K562 (cell line): ENCODE data around the gene PPM1L. TPM values are rescaled to one million over a fixed set of nuclear protein-coding genes. Genes with fewer than 3 reads are reported as not detected.
A peak's percentile ranks its signal among the peaks of the same experiment; 100 is the strongest.

ENCODE experiments used
- ATAC-seq: fragments of 200-7000 bp; cut with Tn5 transposase; 3 replicates; pipeline ENCODE4 v1.9.1; 2020; ENCODE audit warnings: moderate library complexity
- BruUV-seq: library from RNA; stranded (reverse); fragments of 400-500 nt; replicated peaks from 2 replicates; lab custom pipeline; 2021; lab: Mats Ljungman, UMichigan
- CTCF ChIA-PET: fragments of 300-600 bp; formaldehyde crosslinking; extraction: SDS; loops from one replicate; lab custom pipeline; 2021; ENCODE audit warnings: low intra/inter-chr PET ratio; lab: Yijun Ruan, JAX
- POLR2A ChIA-PET: fragments of 300-600, 350-650 bp; sonication (Branson Sonifier 250); formaldehyde crosslinking; extraction: SDS; loops from one replicate; lab custom pipeline; 2021; ENCODE audit warnings: antibody characterized with exemption, inconsistent platforms; lab: Yijun Ruan, JAX
- DNase-seq, 4 experiments: peaks; one replicate each; pipeline versions ENCODE4 v3.0.0 to v3.0.0-alpha.2; 2011 to 2018; ENCODE audit warnings: low spot score in 3 of 4, mixed read lengths in 3 of 4; ENCODE audit errors: extremely low read depth in 1 of 4
- FAIRE-seq: peaks from 2 replicates; lab custom pipeline; 2011; peaks lifted over from hg19 to GRCh38; lab: Jason Lieb, UNC
- H2AFZ ChIP-seq: 2 replicates; pipeline ENCODE4 v1.6.0; 2011; ENCODE audit warnings: low read depth, low read length, control low read depth, inconsistent platforms
- H3K27ac ChIP-seq: fragments of 200-600 bp; 3 replicates; pipeline ENCODE4 v1.8.0; 2011; ENCODE audit warnings: low read depth, mild to moderate bottlenecking, control low read depth, inconsistent platforms, low read length, moderate library complexity, mixed read lengths; ENCODE audit errors: extremely low read depth
- H3K27me3 ChIP-seq, 2 experiments: fragments of 300-600 bp in 1 of 2; 2 replicates in 1 of 2; 3 replicates in 1 of 2; pipeline versions ENCODE4 v1.6.0 to v1.8.0; 2011; ENCODE audit warnings: inconsistent platforms in 2 of 2, low read length in 2 of 2, mild to moderate bottlenecking in 1 of 2, mixed read lengths in 1 of 2, moderate library complexity in 1 of 2; ENCODE audit not compliant: control insufficient read depth in 2 of 2, insufficient read depth in 2 of 2
- H3K36me3 ChIP-seq: fragments of 300-600 bp; 3 replicates; pipeline ENCODE4 v1.8.0; 2011; ENCODE audit warnings: mild to moderate bottlenecking, low read length, inconsistent platforms; ENCODE audit not compliant: control insufficient read depth, insufficient read depth
- H3K4me1 ChIP-seq, 2 experiments: fragments of 200-600 bp in 1 of 2; replicated peaks in 1 of 2; 2 replicates in 1 of 2; 3 replicates in 1 of 2; pipeline versions ENCODE4 v1.5.1 to v1.8.0; 2011; ENCODE audit warnings: inconsistent platforms in 2 of 2, low read length in 2 of 2, mild to moderate bottlenecking in 1 of 2, mixed read lengths in 1 of 2, moderate library complexity in 1 of 2; ENCODE audit not compliant: control insufficient read depth in 2 of 2, insufficient read depth in 2 of 2
- H3K4me2 ChIP-seq: 2 replicates; pipeline ENCODE4 v1.6.1; 2011; ENCODE audit warnings: low read length, control low read depth, inconsistent platforms, mixed read lengths; ENCODE audit not compliant: insufficient read depth
- H3K4me3 ChIP-seq: fragments of 200-600 bp; sonication (generic), shearing (Covaris generic); 2 replicates; pipeline ENCODE4 v1.5.1; 2016; ENCODE audit warnings: control low read depth, inconsistent platforms
- H3K79me2 ChIP-seq: fragments of 200-600 bp; 3 replicates; pipeline ENCODE4 v1.8.0; 2011; ENCODE audit warnings: low read length, inconsistent platforms; ENCODE audit not compliant: control insufficient read depth, insufficient read depth
- H3K9ac ChIP-seq, 2 experiments: 2 replicates each; pipeline versions ENCODE4 v1.6.0 to v1.6.1; 2011; ENCODE audit warnings: low read depth in 2 of 2, low read length in 2 of 2, control low read depth in 1 of 2, inconsistent platforms in 1 of 2, mild to moderate bottlenecking in 1 of 2, mixed read lengths in 1 of 2; ENCODE audit not compliant: insufficient read depth in 1 of 2
- H3K9me1 ChIP-seq: one replicate; pipeline ENCODE4 v1.6.0; 2011; ENCODE audit warnings: inconsistent platforms, mild to moderate bottlenecking, low read length, moderate library complexity; ENCODE audit not compliant: control insufficient read depth, insufficient read depth
- H3K9me3 ChIP-seq: replicated peaks from 2 replicates; pipeline ENCODE4 v1.5.1; 2011; ENCODE audit warnings: low read depth, low read length, inconsistent platforms; ENCODE audit not compliant: control insufficient read depth, insufficient read depth
- H4K20me1 ChIP-seq: replicated peaks from 2 replicates; pipeline ENCODE4 v1.6.1; 2011; ENCODE audit warnings: low read length, inconsistent platforms, mixed read lengths; ENCODE audit not compliant: control insufficient read depth, insufficient read depth
- BHLHE40 ChIP-seq: IDR thresholded peaks from 2 replicates; pipeline ENCODE4 v1.6.1; 2011; ENCODE audit warnings: low read length, improper control_type of control experiment
- CGGBP1 ChIP-seq: fragments of 250-450 bp; sonication (Bioruptor Pico); IDR thresholded peaks from 2 replicates; pipeline ENCODE4 v1.9.0; 2021; ENCODE audit warnings: mild to moderate bottlenecking
- CREM ChIP-seq: IDR thresholded peaks from 2 replicates; pipeline ENCODE4 v1.6.1; 2014; ENCODE audit warnings: antibody characterized with exemption, low read depth
- DEAF1 ChIP-seq: fragments of 450-650 bp; formaldehyde crosslinking; IDR thresholded peaks from 2 replicates; pipeline ENCODE4 v1.4.0; 2020; ENCODE audit warnings: mild to moderate bottlenecking, moderate library complexity
- E2F3 ChIP-seq: fragments of 250-450 bp; sonication (Bioruptor Pico); IDR thresholded peaks from 2 replicates; pipeline ENCODE4 v1.4.0; 2020; ENCODE audit warnings: mild to moderate bottlenecking
- ERF ChIP-seq: fragments of 450-650 bp; formaldehyde crosslinking; IDR thresholded peaks from 2 replicates; pipeline ENCODE4 v1.4.0; 2020; ENCODE audit warnings: mild to moderate bottlenecking, mixed read lengths
- RAD21 ChIP-seq, 2 experiments: fragments of 250-450 bp in 1 of 2; fragments of 450-650 bp in 1 of 2; sonication (Bioruptor Pico) in 1 of 2; formaldehyde crosslinking in 1 of 2; IDR thresholded peaks in 1 of 2; conservative IDR thresholded peaks in 1 of 2; 2 replicates each; pipeline versions ENCODE4 v1.4.0 to v1.8.0; 2020 to 2022; ENCODE audit warnings: mild to moderate bottlenecking in 2 of 2, moderate library complexity in 1 of 2
- SMC3 ChIP-seq: conservative IDR thresholded peaks from 2 replicates; pipeline ENCODE4 v1.6.1; 2011; ENCODE audit warnings: low read depth, low read length, improper control_type of control experiment; ENCODE audit not compliant: insufficient read depth
- ZNF212 ChIP-seq: fragments of 450-650 bp; formaldehyde crosslinking; IDR thresholded peaks from 2 replicates; pipeline ENCODE4 v1.4.0; 2020; ENCODE audit warnings: mild to moderate bottlenecking
- WGBS: fragments of 100-300 bp; shearing (Covaris generic); methylation state at CpG from one replicate; pipeline ENCODE4 v1.1.6; 2016; ENCODE audit warnings: low coverage, mixed read lengths; ENCODE audit not compliant: insufficient coverage; ENCODE audit errors: missing lambda C conversion rate; 5-methylcytosine and 5-hydroxymethylcytosine counted together
- in situ Hi-C: fragments of 300-500 bp; cut with MboI; formaldehyde crosslinking; loops from 4 replicates; pipeline ENCODE4 v1.15.0; 2018; ENCODE audit warnings: inconsistent platforms, mixed read lengths
- intact Hi-C: fragments of 100-400 bp; cut with micrococcal nuclease; formaldehyde crosslinking; loops from 2 replicates; pipeline ENCODE4 v1.14.2; 2022
- polyA plus RNA-seq, 8 experiments: library from polyadenylated mRNA; depleted of rRNA in 4 of 8; stranded (reverse) in 5 of 8; unstranded in 3 of 8; fragments of >200 nt; fragmentation: Nextera tagmentation in 2 of 8; fragmentation: Illumina TruSeq in 1 of 8; extraction: Ambion mirVana in 2 of 8; extraction: Trizol in 1 of 8; gene quantifications; 2 replicates each; pipeline versions ENCODE4 v1.2.1 to v1.2.3, GENCODE V29; 2011 to 2014; ENCODE audit warnings: inconsistent platforms in 1 of 8, missing spikeins in 1 of 8
- total RNA-seq, 7 experiments: library from RNA; depleted of rRNA in 6 of 7; stranded (reverse); fragments of >200 nt in 6 of 7; fragmentation: Illumina TruSeq in 2 of 7; extraction: Trizol in 2 of 7; gene quantifications; 2 replicates each; pipeline versions ENCODE4 v1.2.1 to v1.2.3, GENCODE V29; 2011 to 2021; ENCODE audit warnings: low replicate concordance in 1 of 7
- TF ChIP-seq, protein P1 (sequence below), 2 experiments: fragments of 450-650 bp; formaldehyde crosslinking in 1 of 2; IDR thresholded peaks; 2 replicates each; pipeline versions ENCODE4 v1.4.0 to v1.6.1; 2014 to 2020; ENCODE audit warnings: mild to moderate bottlenecking in 2 of 2, borderline replicate concordance in 1 of 2, low read depth in 1 of 2
- TF ChIP-seq, protein P2 (sequence below): sonication (generic); formaldehyde crosslinking; IDR thresholded peaks from 2 replicates; pipeline ENCODE4 v1.9.0; 2022; ENCODE audit warnings: mild to moderate bottlenecking, missing genetic modification reagents

PPM1L gene
- total and polyA plus RNA-seq, 9 of the 15 experiments (the other 6 are each of a cell fraction or from before 2014, with no cell fraction given): 0.01 to 0.41 (median 0.14) TPM

GRCh38 chr3:160941885-160942494 is 186.0 kb downstream of the PPM1L start:
- Histone ChIP-seq H2AFZ (no peak overlapping the region), H3K27me3 (no peaks in the 10 kb centered on the region), H4K20me1 (no peaks in the 10 kb centered on the region), H3K9me1 (no peaks in the 10 kb centered on the region), H3K4me1 (no peaks in the 10 kb centered on the region), H3K4me3 (no peak overlapping the region), H3K9ac (no peak overlapping the region), H3K36me3 (no peaks in the 10 kb centered on the region), H3K4me2 (no peak overlapping the region), H3K79me2 (no peaks in the 10 kb centered on the region), H3K27ac (no peak overlapping the region), H3K9me3 (no peaks in the 10 kb centered on the region)
- DNase-seq: peak; percentile 28 to 75 (median 36)
- ChIA-PET POLR2A (no interaction called here), CTCF (interaction anchor here (0.7 to 1.7 kb wide), 4 partner anchors 21 to 288 kb away, joined by 3 to 8 read pairs (median 4); no protein-coding TSS in a partner anchor)
- peak; percentile 83 for FAIRE-seq
- intact Hi-C loops: loop anchor here (1.0 to 5.0 kb wide), 4 partner anchors 235 to 330 kb away; no protein-coding TSS in a partner anchor
- WGBS: 0% methylated on average over 5 of the region's 5 CpGs
- ATAC-seq: peak; percentile 80
- in situ Hi-C loops: no loop called here
- no TSS peak for BruUV-seq
- TF ChIP-seq, protein P1, sequence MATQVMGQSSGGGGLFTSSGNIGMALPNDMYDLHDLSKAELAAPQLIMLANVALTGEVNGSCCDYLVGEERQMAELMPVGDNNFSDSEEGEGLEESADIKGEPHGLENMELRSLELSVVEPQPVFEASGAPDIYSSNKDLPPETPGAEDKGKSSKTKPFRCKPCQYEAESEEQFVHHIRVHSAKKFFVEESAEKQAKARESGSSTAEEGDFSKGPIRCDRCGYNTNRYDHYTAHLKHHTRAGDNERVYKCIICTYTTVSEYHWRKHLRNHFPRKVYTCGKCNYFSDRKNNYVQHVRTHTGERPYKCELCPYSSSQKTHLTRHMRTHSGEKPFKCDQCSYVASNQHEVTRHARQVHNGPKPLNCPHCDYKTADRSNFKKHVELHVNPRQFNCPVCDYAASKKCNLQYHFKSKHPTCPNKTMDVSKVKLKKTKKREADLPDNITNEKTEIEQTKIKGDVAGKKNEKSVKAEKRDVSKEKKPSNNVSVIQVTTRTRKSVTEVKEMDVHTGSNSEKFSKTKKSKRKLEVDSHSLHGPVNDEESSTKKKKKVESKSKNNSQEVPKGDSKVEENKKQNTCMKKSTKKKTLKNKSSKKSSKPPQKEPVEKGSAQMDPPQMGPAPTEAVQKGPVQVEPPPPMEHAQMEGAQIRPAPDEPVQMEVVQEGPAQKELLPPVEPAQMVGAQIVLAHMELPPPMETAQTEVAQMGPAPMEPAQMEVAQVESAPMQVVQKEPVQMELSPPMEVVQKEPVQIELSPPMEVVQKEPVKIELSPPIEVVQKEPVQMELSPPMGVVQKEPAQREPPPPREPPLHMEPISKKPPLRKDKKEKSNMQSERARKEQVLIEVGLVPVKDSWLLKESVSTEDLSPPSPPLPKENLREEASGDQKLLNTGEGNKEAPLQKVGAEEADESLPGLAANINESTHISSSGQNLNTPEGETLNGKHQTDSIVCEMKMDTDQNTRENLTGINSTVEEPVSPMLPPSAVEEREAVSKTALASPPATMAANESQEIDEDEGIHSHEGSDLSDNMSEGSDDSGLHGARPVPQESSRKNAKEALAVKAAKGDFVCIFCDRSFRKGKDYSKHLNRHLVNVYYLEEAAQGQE (IDR thresholded peaks at IDR 0.05; ENCODE audit: borderline replicate concordance): peak; percentile 80
- TF ChIP-seq, protein P1 (CRISPR knock-in tag; IDR thresholded peaks at IDR 0.05; ENCODE audit: low read depth): no peak
- TF ChIP-seq DEAF1: peak; percentile 63
- no peak for TF ChIP-seq E2F3 (CRISPR knock-in tag)
- peak; percentile 76 for TF ChIP-seq SMC3
- TF ChIP-seq BHLHE40: no peak
- TF ChIP-seq, protein P2, sequence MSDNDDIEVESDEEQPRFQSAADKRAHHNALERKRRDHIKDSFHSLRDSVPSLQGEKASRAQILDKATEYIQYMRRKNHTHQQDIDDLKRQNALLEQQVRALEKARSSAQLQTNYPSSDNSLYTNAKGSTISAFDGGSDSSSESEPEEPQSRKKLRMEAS (CRISPR knock-in tag): no peak
- TF ChIP-seq ERF (CRISPR knock-in tag): no peak
- no peak for TF ChIP-seq CREM
- TF ChIP-seq ZNF212 (CRISPR knock-in tag): no peak
- no peak for TF ChIP-seq CGGBP1 (CRISPR knock-in tag)
- peak; percentile 78 to 85 for TF ChIP-seq RAD21 (CRISPR knock-in tag; conservative IDR thresholded peaks at IDR 0.05 in 1 of 2, IDR thresholded peaks at IDR 0.05 in 1 of 2)
